Smooth muscle cell of the brain vasculature (primary cell): ENCODE data around the gene CATSPERE.

Experiments used
- DNase-seq: peaks from one replicate; pipeline ENCODE4 v3.0.0-alpha.2; 2012; ENCODE audit warnings: low read depth, low spot score

Gene CATSPERE, protein sequence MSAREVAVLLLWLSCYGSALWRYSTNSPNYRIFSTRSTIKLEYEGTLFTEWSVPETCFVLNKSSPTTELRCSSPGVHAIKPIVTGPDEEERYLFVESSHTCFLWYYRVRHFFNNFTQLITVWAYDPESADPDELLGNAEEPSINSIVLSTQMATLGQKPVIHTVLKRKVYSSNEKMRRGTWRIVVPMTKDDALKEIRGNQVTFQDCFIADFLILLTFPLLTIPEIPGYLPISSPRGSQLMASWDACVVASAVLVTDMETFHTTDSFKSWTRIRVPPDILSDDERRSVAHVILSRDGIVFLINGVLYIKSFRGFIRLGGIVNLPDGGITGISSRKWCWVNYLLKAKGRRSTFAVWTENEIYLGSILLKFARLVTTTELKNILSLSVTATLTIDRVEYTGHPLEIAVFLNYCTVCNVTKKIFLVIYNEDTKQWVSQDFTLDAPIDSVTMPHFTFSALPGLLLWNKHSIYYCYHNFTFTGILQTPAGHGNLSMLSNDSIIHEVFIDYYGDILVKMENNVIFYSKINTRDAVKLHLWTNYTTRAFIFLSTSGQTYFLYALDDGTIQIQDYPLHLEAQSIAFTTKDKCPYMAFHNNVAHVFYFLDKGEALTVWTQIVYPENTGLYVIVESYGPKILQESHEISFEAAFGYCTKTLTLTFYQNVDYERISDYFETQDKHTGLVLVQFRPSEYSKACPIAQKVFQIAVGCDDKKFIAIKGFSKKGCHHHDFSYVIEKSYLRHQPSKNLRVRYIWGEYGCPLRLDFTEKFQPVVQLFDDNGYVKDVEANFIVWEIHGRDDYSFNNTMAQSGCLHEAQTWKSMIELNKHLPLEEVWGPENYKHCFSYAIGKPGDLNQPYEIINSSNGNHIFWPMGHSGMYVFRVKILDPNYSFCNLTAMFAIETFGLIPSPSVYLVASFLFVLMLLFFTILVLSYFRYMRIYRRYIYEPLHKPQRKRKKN

GRCh38 chr1:244461245-244462071 is at the start of gene CATSPERE:
Gene CATSPERE (plus strand): TSS chr1:244461273. CDS start chr1:244461430, 157 bp downstream.
- DNase-seq, result no peak

GRCh38 chr1:244412176-244412575 is 48.9 kb upstream of the CATSPERE start:
- no peak for DNase-seq

DNA sequence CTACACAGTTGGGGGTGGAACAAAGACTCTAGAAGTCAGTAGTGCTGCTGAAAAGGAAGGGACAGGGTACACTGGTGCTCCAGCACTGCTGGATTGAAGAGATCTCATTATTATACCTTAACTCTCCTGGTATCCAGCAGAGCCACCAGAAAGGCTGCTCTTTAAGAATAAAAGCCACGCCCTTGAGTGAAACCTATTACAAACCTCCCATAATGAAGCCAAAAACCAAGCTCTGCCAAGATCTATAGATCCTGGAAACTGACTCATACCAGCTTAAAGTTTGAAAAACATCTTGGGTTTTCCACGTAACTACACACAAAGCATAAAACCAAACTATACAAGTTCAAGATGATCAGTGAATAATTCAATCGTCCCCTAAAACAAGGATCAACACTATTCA is 47.3 kb upstream of the CATSPERE start:
- DNase-seq, result no peak

- DNase-seq, result no peak
Observed at GRCh38 chr1:244414543-244414942, 46.5 kb upstream of the CATSPERE start.

GRCh38 chr1:244419024-244419423 is 42.0 kb upstream of the CATSPERE start:
- no peak for DNase-seq

DNA sequence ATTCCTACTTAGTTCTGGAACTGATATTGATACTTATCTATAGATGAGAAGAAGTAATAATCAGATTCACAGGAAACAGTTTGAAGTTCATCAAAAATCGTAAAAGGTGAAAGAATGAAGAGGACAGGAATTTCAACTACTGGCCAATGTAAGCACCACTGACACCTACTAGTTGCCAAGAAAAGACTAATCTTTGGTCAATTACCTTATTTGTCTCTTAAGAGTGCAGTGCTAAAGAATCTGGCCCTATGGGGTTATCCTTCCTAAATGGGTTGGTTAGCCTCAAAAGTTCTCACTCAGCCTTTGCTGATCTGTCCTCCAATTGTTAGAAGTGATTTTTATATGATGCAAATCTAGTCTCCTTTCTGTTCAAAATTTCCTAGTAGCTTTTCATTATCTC is 38.9 kb upstream of the CATSPERE start:
- DNase-seq, result no peak

GRCh38 chr1:244424649-244425334 is 36.3 kb upstream of the CATSPERE start:
- DNase-seq, result no peak

DNA sequence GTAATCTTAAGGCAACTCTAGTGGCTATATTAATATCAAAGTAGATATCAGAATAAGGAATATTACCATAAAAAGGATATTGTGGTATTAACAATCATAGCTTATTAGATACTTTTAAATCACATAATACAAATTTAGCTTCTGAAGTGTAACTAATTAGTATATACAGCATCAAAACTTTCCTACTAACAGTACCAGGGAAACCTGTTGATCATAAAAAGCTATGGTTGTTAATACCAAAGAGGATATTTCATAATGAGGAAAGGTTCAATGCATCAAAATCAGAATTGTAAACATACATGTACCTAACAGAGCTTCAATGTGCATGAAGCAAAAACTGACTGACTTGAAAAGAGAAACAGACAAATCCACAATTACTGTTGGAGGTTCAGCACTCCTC is 33.4 kb upstream of the CATSPERE start:
- DNase-seq, result no peak

DNA sequence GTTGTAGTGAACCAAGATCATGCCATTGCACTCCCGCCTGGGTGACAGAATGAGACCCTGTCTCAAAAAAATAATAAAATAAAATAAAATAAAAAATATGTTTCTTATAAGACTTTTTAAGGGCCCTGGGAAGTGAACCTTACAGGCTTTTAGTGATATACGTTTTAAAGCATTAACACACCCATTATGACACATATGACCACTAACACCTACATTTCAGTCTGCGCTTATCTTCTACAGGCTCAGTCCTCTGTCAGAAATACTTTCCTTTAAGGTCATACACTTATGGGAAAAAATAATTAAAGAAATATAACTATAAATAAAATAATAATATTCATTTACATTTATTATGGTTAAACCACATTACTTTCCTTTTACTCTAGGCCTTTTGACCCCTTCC is 31.3 kb upstream of the CATSPERE start:
- DNase-seq, result no peak

DNA sequence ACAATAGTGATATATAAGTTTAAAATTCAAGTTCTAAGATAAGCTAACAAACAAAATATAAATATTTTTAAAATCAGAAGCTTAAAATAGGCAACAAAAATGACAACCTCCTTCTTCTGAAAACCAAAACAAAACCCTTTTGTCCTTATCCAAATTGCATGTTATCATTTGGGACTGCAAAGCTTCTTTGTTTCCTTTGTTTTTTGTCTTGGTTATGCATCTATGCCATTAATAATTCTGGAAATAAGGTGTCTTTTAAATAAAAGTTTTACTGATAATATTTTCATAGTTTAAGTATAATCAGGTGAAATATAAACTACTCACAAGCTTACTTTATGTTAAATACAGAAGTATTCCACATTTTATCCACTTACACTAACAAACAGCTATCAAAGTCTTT is 29.9 kb upstream of the CATSPERE start:
- no peak for DNase-seq

GRCh38 chr1:244435562-244436205 is 25.4 kb upstream of the CATSPERE start:
- DNase-seq, result no peak

DNA sequence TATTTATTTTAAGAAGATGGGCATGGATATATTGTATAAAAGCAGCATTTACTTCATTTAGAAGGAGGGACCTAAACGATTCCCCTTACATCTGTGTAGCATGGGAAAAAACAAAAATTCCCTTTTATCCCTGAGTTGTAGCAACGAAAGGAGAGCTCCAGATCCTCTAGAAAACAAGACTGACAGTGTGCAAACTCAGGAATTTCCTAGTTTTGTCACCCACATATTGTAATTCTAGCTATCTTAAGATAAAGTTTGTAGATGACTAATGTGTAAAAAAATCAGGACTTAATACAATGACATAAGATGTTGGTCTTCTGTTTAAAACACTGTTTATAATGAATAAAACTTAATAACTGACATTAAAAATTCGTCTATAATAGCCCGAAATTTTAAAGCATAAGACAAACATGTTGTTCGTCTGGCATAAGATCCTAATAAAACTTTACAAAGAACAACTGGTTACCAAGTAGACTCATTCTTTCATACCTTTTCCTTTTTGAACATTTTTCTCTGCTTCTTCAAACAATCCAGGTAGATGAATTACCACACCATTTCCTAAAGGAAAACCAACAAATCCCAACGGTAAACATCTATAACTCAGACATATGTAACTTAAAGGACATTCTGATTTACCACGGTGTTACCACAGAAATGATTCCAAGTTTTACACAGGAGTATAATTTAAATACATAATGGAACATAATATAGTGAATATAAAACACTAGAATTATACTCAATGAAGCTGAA is 24.6 kb upstream of the CATSPERE start:
- no peak for DNase-seq

DNA sequence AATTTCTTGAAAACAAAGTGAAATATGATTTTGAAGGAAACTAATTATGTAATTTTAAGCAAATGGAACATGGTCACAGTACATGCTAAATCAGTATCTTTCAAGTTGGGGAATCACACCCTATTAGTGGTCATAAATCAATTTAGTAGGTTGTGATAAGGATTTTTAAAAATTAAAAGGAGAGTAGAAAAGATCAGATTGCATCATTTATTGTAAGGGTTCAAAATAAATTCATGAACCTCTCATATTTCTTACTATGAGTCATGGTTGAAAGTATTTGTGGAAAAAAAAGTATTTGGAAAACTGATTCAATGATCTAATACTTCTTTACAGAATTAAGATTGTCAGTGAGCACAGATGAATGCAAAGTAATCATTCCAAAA is 24.0 kb upstream of the CATSPERE start:
- DNase-seq, result no peak

- no peak for DNase-seq
Observed at GRCh38 chr1:244439391-244440032, 21.6 kb upstream of the CATSPERE start.

DNA sequence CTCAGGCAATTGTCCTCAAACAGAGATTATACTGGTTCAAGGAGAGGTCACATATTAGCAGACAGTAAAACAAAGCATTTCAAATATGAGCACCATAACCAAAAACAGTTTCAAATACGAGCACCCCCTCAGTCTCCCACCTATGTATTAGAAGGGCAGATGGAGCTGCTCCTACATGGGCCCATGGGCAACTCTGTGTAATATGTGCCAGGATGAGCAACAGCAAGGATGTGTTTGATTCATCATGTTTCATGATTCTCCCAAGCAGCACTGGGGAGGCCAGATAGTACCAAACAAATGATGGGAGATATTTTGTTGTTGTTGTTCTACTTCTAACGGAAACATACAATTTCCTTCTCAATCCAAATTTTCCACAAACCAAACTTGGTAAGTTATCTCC is 18.2 kb upstream of the CATSPERE start:
- no peak for DNase-seq

- no peak for DNase-seq
Observed at GRCh38 chr1:244444854-244445253, 16.2 kb upstream of the CATSPERE start.

GRCh38 chr1:244445320-244446181 is 15.5 kb upstream of the CATSPERE start:
- no peak for DNase-seq

DNA sequence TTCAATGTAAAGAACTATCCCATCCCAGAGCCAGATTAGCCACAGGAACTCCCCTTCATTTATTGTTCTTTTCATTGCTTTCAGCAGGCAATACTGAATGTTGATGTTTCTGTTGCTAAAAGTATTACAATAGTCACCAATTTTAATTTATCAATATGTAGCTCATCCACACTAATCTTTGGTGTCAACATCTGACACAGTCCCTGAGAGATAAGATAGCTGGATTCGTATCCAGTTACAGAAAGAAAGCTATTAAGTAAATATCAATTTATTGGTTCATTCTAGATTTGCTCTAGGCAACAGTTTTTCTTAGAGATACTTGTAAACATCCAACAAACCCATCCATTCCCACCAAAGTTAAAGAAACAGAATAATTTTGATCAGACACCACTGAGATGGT is 14.0 kb upstream of the CATSPERE start:
- no peak for DNase-seq
